ENCODE results near the gene SPA17.

SPA17 gene

GRCh38 chr11:124724979-124725718 is 51.4 kb downstream of the SPA17 start:
- no peak for DNase-seq (ENCODE audit: low read depth in 3 of 3)

GRCh38 chr11:124725719-124726105 is 52.0 kb downstream of the SPA17 start:
- DNase-seq (ENCODE audit: low read depth in 3 of 3) = no peak

- no peak for DNase-seq (ENCODE audit: low read depth in 3 of 3)
Observed at GRCh38 chr11:124727474-124727873, 53.8 kb downstream of the SPA17 start.

GRCh38 chr11:124728134-124728533 is 54.4 kb downstream of the SPA17 start:
- DNase-seq (ENCODE audit: low read depth in 3 of 3) = no peak

- no peak for DNase-seq (ENCODE audit: low read depth in 3 of 3)
Observed at GRCh38 chr11:124729571-124729970, 55.9 kb downstream of the SPA17 start.

- no peak for DNase-seq (ENCODE audit: low read depth in 3 of 3)
Observed at GRCh38 chr11:124732230-124732629, 58.5 kb downstream of the SPA17 start.

GRCh38 chr11:124736736-124737135 is 63.0 kb downstream of the SPA17 start:
- no peak for DNase-seq (ENCODE audit: low read depth in 3 of 3)

- no peak for DNase-seq (ENCODE audit: low read depth in 3 of 3)
Observed at GRCh38 chr11:124737638-124738305, 64.1 kb downstream of the SPA17 start.

GRCh38 chr11:124738713-124739478 is 65.2 kb downstream of the SPA17 start:
- DNase-seq (ENCODE audit: low read depth in 3 of 3) = no peak

GRCh38 chr11:124739479-124740276 is 66.0 kb downstream of the SPA17 start, which contains the start of gene NRGN:
Gene NRGN (plus strand): TSS chr11:124739942. CDS start chr11:124740085, 143 bp downstream.
- peak; percentile 64 to 71 (median 70) for DNase-seq (ENCODE audit: low read depth in 3 of 3)

GRCh38 chr11:124740277-124740882 is 66.7 kb downstream of the SPA17 start:
- no peak for DNase-seq (ENCODE audit: low read depth in 3 of 3)

- no peak for DNase-seq (ENCODE audit: low read depth in 3 of 3)
Observed at GRCh38 chr11:124742555-124742954, 68.9 kb downstream of the SPA17 start.

- no peak for DNase-seq (ENCODE audit: low read depth in 3 of 3)
Observed at GRCh38 chr11:124743050-124743449, 69.3 kb downstream of the SPA17 start.

GRCh38 chr11:124745270-124745834 is 71.6 kb downstream of the SPA17 start:
- DNase-seq (ENCODE audit: low read depth in 3 of 3) = no peak

- peak in 1 of 3 experiments; percentile 23 for DNase-seq (ENCODE audit: low read depth in 3 of 3)
Observed at GRCh38 chr11:124745835-124746620, 72.3 kb downstream of the SPA17 start.

- peak; percentile 58 to 70 (median 66) for DNase-seq (ENCODE audit: low read depth in 3 of 3)
Observed at GRCh38 chr11:124746621-124747243, 73.0 kb downstream of the SPA17 start.
